PC-3 (cell line): ENCODE results near the gene CRTAC1.

Experiments used
- CTCF ChIP-seq: fragments of 300-600 bp; sonication (generic); conservative IDR thresholded peaks from 2 replicates; pipeline ENCODE4 v1.5.1; 2017; ENCODE audit warnings: antibody characterized with exemption, low read depth, mild to moderate bottlenecking, low read length
- EZH2 ChIP-seq: fragments of 300-600 bp; sonication (generic); IDR thresholded peaks from one replicate; pipeline ENCODE4 v1.6.1; 2017; ENCODE audit warnings: antibody characterized with exemption, mild to moderate bottlenecking, low read length; ENCODE audit not compliant: unreplicated experiment
- EZH2phosphoT487 ChIP-seq: fragments of 300-600 bp; sonication (generic); IDR thresholded peaks from 2 replicates; pipeline ENCODE4 v1.6.1; 2018; ENCODE audit warnings: mild to moderate bottlenecking, antibody characterized with exemption, low read length, borderline replicate concordance

GRCh38 chr10:98055841-98056516 is 25.6 kb upstream of the CRTAC1 start:
- no peak for TF ChIP-seq CTCF
- TF ChIP-seq EZH2, result no peak
- no peak for TF ChIP-seq EZH2phosphoT487
